Activated T-cell treated with anti-CD3 and anti-CD28 coated beads, Interleukin-2, amount 50 U/mL, for 24 hours (primary cell): Measurements from ENCODE around the gene FHAD1.

Source experiments
- DNase-seq: peaks from one replicate; pipeline ENCODE4 v3.0.0-alpha.2; 2020
- H3K27ac Mint-ChIP-seq: 2 replicates; pipeline ENCODE4 v1.8.0; 2020; ENCODE audit warnings: mild to moderate bottlenecking, mixed read lengths
- H3K27me3 Mint-ChIP-seq: 2 replicates; pipeline ENCODE4 v1.8.0; 2020; ENCODE audit warnings: mixed read lengths
- H3K36me3 Mint-ChIP-seq: 2 replicates; pipeline ENCODE4 v1.8.0; 2020; ENCODE audit warnings: low read depth, mixed read lengths
- H3K4me1 Mint-ChIP-seq: 2 replicates; pipeline ENCODE4 v1.8.0; 2020; ENCODE audit warnings: low read depth, mixed read lengths
- H3K4me3 Mint-ChIP-seq: 2 replicates; pipeline ENCODE4 v1.8.0; 2020; ENCODE audit warnings: mild to moderate bottlenecking, moderate library complexity, mixed read lengths
- H3K9me3 Mint-ChIP-seq: 2 replicates; pipeline ENCODE4 v1.8.0; 2020; ENCODE audit warnings: mixed read lengths

FHAD1 gene

DNA sequence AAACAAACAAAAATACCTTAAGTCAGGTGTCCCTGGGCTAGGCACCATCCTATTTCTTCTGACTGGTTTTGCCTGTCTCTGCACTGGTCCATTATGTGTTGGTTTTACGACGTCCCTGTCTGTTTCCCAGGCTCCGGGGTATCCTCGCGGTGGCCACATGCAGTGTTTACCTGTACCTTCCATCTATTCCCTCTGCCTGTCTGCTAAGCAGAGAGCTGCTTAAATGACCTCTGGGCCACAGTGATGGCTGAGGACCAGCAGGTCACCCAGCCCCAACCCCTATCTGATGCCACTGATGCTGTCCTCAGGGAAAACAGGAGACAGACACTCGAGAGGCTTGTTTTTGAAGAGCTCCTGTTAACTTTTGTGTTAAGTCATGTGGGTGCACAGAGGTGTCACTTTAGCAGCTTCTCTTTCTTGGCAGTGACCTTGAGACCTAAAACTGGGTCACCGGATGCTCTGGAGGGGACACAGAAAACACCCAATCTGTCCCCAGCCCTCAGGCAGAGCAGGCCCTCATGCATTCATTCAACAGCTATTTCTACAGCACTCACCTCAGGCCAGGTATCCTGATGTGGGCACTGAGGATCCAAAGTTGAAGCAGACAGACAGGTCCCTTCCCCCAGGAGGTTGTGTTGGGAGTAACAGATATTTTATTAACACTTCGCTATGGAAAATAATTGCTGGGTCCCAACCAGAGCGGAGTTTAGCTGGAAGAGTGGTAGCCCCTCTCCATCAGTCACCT is 158.3 kb downstream of the FHAD1 start:
- Mint-ChIP-seq H3K4me3 (no peak overlapping the region), H3K27ac (peak overlapping the region; percentile 9), H3K4me1 (peaks cover 10% of the 10 kb centered on the region)

DNA sequence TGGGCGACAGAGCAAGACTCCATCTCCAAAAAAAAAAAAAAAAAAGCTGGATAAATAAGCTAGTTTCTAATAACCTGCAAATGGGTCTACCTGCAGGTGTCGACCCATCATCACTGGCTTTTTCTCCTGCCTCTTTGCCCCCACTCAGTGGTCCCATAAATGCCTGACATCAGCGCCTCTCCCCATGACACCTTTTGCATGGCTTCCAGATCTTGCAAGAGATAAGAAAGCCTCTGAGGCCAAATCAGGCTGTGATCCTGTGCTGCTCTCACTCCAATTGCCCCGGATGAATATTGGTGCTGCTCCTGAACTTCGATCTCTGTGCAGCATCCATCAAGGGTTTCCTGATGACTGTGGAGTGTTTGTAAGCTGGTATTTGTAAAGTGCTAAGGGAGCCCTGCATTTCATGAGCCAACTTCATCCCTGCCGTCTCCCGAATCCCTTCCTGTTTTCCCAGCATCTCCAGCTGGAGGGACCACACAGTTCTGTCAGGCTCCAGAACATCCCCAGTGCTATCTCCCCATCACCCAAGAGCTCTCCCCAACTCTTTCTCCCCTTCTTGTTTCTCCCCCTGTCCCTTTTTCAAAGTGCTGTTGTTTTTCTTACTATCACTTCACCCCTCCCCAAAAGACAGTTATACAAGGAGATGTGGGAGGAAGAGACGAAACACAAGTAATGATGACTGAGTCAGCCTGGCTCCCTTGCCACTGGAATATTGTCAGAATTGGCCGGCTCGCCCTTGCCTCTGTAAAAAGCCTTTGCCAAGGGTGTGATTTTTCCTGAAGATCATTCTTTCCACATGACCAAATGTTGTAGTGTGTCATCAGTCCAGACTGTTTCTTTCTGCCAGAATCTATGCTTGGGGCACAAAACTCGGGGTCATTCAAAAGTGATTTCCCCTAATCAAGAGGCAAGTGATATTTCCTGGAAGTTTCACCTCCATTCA is 159.9 kb downstream of the FHAD1 start:
- no peak for DNase-seq
- Mint-ChIP-seq H3K4me1 (peaks cover 16% of the 10 kb centered on the region), H3K9me3 (no peaks in the 10 kb centered on the region), H3K27me3 (peaks cover 8% of the 10 kb centered on the region), H3K4me3 (no peak overlapping the region), H3K27ac (no peak overlapping the region), H3K36me3 (peaks cover 12% of the 10 kb centered on the region)

More for the DNA sequence above, 158.3 kb downstream of the FHAD1 start:
- Mint-ChIP-seq H3K9me3 (no peaks in the 10 kb centered on the region), H3K27me3 (peaks cover 8% of the 10 kb centered on the region), H3K36me3 (peaks cover 2% of the 10 kb centered on the region)
- no peak for DNase-seq

DNA sequence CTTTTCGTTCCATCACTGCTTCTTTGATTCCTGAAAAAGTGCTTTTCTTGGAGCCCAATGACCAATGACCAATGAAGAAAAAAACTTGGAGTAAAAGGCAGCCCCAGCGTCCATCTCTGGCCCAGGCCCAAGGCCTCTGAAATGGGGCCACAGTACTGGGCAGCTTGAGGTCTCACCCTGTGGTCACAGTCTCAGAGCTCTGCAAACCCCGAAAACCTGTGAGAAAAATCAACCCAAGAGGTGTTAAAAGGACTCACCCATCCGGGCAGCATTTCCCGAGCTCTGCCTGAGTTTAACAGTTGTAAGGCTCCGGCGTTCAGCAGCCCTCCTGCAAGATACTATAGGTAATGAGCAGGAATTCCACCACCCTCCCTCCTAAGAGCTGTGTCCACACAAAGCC is 160.6 kb downstream of the FHAD1 start:
- H3K27ac Mint-ChIP-seq: no peak overlapping the region

DNA sequence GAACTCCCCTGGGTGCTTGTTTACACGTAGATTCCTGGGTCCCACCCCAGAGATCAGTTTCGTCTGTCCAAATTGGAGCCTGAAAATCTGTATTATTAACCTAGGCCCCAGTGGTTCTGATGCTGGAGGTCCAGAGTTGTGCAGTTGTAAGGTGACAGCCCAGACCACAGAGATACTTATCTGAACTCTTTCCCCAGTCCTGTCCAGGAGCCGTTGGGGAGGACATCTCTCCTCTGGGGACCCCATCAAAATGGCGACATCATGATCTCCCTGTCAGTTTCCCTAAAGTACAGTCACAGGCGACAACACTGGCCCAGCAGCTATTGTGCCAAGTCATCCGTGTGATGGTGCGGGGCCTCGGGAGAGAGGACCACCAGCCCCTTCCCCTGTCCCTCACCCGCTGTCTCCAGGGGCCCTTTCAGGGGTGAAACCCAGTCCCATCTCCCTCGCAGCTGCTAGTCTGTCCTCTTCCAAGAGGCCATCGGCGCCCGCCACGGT is 161.9 kb downstream of the FHAD1 start:
- peak overlapping the region; percentile 73 for H3K4me3 Mint-ChIP-seq
- peaks cover 34% of the 10 kb centered on the region for H3K4me1 Mint-ChIP-seq
- DNase-seq: no peak
- peaks cover 30% of the 10 kb centered on the region for H3K36me3 Mint-ChIP-seq
- H3K9me3 Mint-ChIP-seq: no peaks in the 10 kb centered on the region
- peak overlapping the region; percentile 81 for H3K27ac Mint-ChIP-seq
- peaks cover 8% of the 10 kb centered on the region for H3K27me3 Mint-ChIP-seq

More for the DNA sequence above, 160.6 kb downstream of the FHAD1 start:
- H3K36me3 Mint-ChIP-seq: peaks cover 19% of the 10 kb centered on the region
- no peaks in the 10 kb centered on the region for H3K9me3 Mint-ChIP-seq
- H3K4me1 Mint-ChIP-seq: peaks cover 23% of the 10 kb centered on the region
- peaks cover 8% of the 10 kb centered on the region for H3K27me3 Mint-ChIP-seq
- no peak overlapping the region for H3K4me3 Mint-ChIP-seq
- DNase-seq: no peak

DNA sequence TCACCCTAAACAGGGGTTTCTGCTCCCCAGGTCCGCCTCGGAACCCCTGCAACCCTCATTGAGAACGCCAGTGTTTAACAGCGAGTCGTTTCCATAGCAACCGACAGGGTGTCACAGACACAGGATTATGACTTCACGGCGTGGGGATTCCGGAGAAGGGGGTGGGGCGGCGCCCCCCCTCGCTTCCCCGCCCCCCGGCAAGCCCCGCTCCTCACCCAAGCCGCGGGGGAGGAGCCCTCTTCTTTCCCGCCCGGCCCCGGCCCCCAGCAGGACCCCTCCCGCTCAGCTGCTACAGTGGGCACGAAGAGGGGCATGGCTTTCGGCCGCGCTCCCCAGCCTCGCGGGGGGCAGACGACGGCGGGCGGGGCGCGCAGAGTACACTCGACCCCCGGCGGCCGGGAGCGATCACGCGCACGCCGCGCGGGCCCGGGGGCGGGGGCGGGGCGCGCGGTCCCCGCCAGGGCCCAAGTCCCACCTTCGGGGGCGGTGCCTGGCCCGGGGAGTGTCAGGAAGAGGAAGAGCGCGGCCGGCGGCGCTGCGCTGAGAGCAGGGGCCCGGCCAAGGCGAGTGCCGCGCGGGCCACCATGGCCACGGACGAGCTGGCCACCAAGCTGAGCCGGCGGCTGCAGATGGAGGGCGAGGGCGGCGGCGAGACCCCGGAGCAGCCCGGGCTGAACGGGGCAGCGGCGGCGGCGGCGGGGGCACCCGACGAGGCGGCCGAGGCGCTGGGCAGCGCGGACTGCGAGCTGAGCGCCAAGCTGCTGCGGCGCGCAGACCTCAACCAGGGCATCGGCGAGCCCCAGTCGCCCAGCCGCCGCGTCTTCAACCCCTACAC is 162.6 kb downstream of the FHAD1 start, which contains the start of gene EFHD2:
TSS of gene EFHD2 (plus strand) at position 501 of the 835 bp plus-strand sequence. CDS start at position 585, 84 bp downstream.
- Mint-ChIP-seq H3K36me3 (peaks cover 37% of the 10 kb centered on the region), H3K27ac (peak within 1 kb of the TSS; percentile 89), H3K4me1 (peaks cover 41% of the 10 kb centered on the region), H3K27me3 (peaks cover 8% of the 10 kb centered on the region), H3K4me3 (peak within 1 kb of the TSS; percentile 90), H3K9me3 (no peaks in the 10 kb centered on the region)
- DNase-seq: peak; percentile 91

DNA sequence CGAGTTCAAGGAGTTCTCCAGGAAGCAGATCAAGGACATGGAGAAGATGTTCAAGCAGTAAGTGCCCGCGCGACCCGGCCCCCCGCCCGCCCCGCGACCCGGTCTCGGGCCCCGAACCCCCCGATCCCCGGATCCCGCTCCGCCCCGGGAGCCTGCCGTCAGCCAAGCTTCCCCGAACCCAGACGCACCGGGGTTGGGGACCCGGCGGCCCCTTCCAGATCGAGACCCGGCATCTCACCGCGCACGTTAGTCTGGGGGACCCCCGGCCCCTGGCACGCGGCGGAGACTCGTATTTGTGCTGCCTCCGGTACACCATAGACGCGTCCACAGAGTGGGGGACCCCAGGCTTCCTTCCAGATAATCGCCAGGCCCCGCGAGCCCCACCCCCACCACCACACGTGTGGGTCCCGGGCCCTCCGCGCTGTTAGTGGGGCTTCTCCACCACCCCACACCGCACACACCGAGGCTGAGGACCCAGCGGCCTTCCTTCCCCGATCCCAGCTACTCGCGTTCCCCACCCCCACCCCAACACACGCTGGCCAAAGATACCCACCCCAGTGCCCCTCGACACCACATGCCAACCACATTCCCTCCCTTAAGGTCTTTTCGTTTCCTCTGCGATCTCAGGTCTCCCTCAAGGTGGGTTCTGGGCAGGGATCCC is 163.3 kb downstream of the FHAD1 start:
- no peak for DNase-seq
- H3K27ac Mint-ChIP-seq: peak overlapping the region; percentile 89
- no peaks in the 10 kb centered on the region for H3K9me3 Mint-ChIP-seq
- peaks cover 48% of the 10 kb centered on the region for H3K4me1 Mint-ChIP-seq
- H3K4me3 Mint-ChIP-seq: peak overlapping the region; percentile 90
- peaks cover 8% of the 10 kb centered on the region for H3K27me3 Mint-ChIP-seq
- H3K36me3 Mint-ChIP-seq: peaks cover 43% of the 10 kb centered on the region

DNA sequence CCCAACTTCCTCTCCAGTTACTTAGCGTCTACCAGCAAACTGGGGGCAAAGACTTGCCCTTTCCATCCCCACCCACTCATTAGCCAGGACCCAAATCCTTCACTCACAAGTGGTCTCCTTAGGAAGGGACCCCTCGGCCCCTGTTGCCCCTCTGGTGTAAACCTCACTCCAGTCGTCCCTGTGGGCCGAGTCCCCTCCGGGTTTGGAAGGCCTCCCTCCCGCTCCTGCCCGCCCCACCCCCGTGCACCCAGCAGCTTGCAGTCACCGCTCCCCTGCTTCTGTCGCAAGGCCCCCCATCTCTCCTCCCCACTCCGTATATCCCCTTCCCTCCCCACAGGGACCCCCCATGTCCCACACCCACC is 163.8 kb downstream of the FHAD1 start:
- DNase-seq: peak; percentile 43
- peaks cover 8% of the 10 kb centered on the region for H3K27me3 Mint-ChIP-seq
- H3K4me1 Mint-ChIP-seq: peaks cover 53% of the 10 kb centered on the region
- peak overlapping the region; percentile 90 for H3K4me3 Mint-ChIP-seq
- H3K36me3 Mint-ChIP-seq: peaks cover 48% of the 10 kb centered on the region
- H3K9me3 Mint-ChIP-seq: no peaks in the 10 kb centered on the region
- H3K27ac Mint-ChIP-seq: peak overlapping the region; percentile 88

DNA sequence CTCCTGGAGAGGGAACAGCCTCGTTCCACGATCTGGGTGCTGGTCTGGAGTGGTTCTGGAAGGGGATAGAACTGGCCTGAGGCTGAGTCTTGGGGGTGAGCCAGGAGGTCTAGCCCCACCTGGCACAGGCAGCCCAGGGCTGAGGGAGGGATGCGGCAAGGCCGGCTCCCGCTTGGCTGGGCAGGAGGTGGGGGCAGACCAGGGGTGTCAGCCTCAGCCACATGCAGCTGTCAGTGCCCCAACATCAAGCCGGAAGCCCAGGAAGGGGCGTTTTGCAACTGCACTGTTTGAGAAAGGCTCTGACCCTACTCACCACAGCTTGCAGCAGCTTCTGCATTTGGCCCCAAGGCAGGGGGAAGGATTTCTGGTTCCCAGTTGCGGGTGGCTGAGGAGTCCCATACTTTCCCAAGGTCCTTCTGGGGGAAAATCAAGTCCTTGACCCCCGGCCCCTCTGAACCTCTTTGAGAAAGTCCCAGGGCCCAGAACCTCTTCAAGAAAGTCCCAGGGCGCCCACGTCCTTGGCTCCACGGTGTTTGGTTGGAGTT is 164.6 kb downstream of the FHAD1 start:
- H3K27me3 Mint-ChIP-seq: peaks cover 8% of the 10 kb centered on the region
- H3K27ac Mint-ChIP-seq: peak overlapping the region; percentile 63
- H3K9me3 Mint-ChIP-seq: no peaks in the 10 kb centered on the region
- peaks cover 61% of the 10 kb centered on the region for H3K4me1 Mint-ChIP-seq
- H3K4me3 Mint-ChIP-seq: peak overlapping the region; percentile 90
- H3K36me3 Mint-ChIP-seq: peaks cover 55% of the 10 kb centered on the region
- peak; percentile 57 for DNase-seq

- peaks cover 8% of the 10 kb centered on the region for H3K27me3 Mint-ChIP-seq
- peak overlapping the region; percentile 90 for H3K4me3 Mint-ChIP-seq
- peak; percentile 54 for DNase-seq
- peaks cover 63% of the 10 kb centered on the region for H3K4me1 Mint-ChIP-seq
- H3K36me3 Mint-ChIP-seq: peaks cover 56% of the 10 kb centered on the region
- peak overlapping the region; percentile 63 for H3K27ac Mint-ChIP-seq
- H3K9me3 Mint-ChIP-seq: no peaks in the 10 kb centered on the region
Measured at GRCh38 chr1:15412175-15412800, 165.3 kb downstream of the FHAD1 start.

DNA sequence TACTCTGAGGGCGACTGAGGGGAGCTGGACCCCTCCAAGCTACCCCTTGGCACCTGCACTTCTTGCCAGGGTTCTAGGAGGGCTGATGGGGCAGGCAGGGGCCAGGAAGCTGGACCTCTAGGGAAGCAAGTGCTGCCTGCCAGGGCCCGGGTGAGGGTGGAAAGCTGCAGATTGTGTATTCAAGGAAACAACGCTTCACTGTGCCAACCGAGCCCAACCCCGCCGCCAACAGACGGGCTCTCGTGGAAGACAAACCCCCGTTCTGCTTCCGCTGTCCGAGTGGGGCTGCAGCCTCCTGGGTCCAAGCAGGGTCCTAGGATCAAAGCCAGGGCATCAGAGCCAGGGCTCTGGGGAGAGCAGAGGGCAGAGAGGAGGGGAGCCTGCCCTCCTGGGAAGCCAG is 165.8 kb downstream of the FHAD1 start:
- Mint-ChIP-seq H3K9me3 (no peaks in the 10 kb centered on the region), H3K27ac (peak overlapping the region; percentile 63), H3K4me1 (peaks cover 68% of the 10 kb centered on the region), H3K36me3 (peaks cover 56% of the 10 kb centered on the region), H3K27me3 (peaks cover 6% of the 10 kb centered on the region), H3K4me3 (peak overlapping the region; percentile 90)
- DNase-seq: no peak

- Mint-ChIP-seq H3K27ac (peak overlapping the region; percentile 28), H3K4me1 (peaks cover 71% of the 10 kb centered on the region), H3K27me3 (peaks cover 3% of the 10 kb centered on the region), H3K36me3 (peaks cover 59% of the 10 kb centered on the region), H3K4me3 (no peak overlapping the region), H3K9me3 (no peaks in the 10 kb centered on the region)
- no peak for DNase-seq
Measured at GRCh38 chr1:15413563-15414444, 166.8 kb downstream of the FHAD1 start.

GRCh38 chr1:15414445-15414983 is 167.5 kb downstream of the FHAD1 start:
- no peak for DNase-seq
- Mint-ChIP-seq H3K9me3 (no peaks in the 10 kb centered on the region), H3K36me3 (peaks cover 62% of the 10 kb centered on the region), H3K4me1 (peaks cover 69% of the 10 kb centered on the region), H3K27me3 (no peaks in the 10 kb centered on the region), H3K27ac (peak overlapping the region; percentile 81), H3K4me3 (no peak overlapping the region)
